Measurements from ENCODE around the gene MAGEH1.
"Not testable (repeated sequence)": the region's sequence is repeated elsewhere in the genome, so short reads cannot be mapped to it uniquely, and the experiment has no call there.

MAGEH1 gene, protein sequence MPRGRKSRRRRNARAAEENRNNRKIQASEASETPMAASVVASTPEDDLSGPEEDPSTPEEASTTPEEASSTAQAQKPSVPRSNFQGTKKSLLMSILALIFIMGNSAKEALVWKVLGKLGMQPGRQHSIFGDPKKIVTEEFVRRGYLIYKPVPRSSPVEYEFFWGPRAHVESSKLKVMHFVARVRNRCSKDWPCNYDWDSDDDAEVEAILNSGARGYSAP

GRCh38 chrX:55451990-55452832 lies at the start of gene MAGEH1:
Gene MAGEH1, plus strand, starts transcription at chrX:55452127. Its CDS starts 248 bp downstream, at chrX:55452375.
- peak; percentile 84 for DNase-seq

DNA sequence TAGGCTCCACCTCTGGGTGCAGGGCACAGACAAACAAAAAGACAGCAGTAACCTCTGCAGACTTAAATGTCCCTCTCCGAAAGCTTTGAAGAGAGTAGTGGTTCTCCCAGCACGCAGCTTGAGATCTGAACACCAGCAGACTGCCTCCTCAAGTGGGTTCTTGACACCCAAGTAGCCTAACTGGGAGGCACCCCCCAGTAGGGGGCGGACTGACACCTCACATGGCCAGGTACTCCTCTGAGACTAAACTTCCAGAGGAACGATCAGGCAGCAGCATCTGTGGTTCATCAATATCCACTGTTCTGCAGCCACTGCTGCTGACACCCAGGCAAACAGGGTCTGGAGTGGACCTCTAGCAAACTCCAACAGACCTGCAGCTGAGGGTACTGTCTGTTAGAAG lies 24.8 kb upstream of the MAGEH1 start:
- not testable (repeated sequence) for DNase-seq

- not testable (repeated sequence) for DNase-seq
These were observed 8.5 kb upstream of the MAGEH1 start for GRCh38 chrX:55443468-55443867.

- DNase-seq = no peak
These were observed 1.7 kb upstream of the MAGEH1 start for GRCh38 chrX:55450259-55450658.

GRCh38 chrX:55451141-55451540 lies 786 bp upstream of the MAGEH1 start:
- DNase-seq = no peak

GRCh38 chrX:55451626-55451989 lies 319 bp upstream of the MAGEH1 start:
- no peak for DNase-seq

GRCh38 chrX:55452833-55453124 lies 852 bp downstream of the MAGEH1 start:
- no peak for DNase-seq

GRCh38 chrX:55455708-55456107 lies 3.8 kb downstream of the MAGEH1 start:
- not testable (repeated sequence) for DNase-seq

DNA sequence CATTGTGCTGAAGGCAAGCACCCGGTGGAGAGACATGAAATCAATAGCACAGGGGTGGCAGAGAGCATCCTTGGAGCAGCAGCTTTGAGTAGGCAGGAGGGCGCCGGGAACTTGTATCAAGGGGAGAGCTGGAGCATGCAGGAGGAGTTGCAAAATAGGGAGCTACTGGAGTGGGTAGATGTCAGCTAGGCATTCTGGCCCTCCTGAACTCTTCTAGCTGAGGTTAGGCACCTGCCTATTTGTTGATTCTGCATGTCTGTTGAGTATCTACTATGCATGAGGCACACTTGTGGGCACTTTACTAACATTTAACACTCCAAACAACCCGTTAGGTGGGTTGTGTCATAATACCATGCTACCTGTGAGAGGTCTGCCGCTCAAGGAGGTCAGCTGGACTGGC lies 7.5 kb downstream of the MAGEH1 start:
- DNase-seq = not testable (repeated sequence)

DNA sequence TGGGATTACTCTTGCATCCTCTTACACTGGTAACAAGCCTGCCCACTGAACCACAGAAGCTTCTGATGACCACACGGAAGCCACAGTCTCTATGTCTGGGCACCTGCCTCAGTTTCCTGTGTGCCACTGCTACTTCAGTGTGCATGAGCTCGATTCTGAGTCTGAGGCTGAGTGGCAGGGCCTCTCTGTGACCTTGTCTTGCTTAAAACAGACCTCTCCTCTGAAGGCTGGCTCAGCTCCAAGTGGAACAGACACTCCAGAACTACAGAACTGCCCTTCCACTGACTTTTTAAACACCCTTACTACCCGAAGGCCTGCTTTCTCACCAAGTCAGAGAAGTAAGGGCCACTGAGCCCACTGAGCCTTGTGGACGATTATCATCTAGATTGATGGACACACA lies 8.0 kb downstream of the MAGEH1 start:
- DNase-seq = not testable (repeated sequence)

DNA sequence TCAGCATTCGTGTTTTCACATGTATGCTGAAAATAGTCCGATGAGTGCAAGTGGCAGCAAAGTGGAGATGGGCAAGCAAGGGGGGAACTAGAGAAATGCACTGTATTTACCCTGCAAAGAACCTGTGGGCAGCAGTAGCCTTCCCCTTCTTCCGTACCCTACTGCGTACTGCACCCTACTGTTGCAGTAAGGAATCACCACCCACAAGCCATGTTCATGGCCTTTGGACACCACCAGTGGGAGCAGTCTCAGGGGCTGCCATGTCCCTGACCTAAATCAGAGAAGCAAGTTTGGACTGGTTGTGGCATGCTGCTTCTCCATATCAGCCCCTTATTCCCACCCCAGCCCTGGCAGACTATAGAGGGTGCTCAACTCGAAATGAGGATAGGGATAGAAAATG lies 12.1 kb downstream of the MAGEH1 start:
- not testable (repeated sequence) for DNase-seq

DNA sequence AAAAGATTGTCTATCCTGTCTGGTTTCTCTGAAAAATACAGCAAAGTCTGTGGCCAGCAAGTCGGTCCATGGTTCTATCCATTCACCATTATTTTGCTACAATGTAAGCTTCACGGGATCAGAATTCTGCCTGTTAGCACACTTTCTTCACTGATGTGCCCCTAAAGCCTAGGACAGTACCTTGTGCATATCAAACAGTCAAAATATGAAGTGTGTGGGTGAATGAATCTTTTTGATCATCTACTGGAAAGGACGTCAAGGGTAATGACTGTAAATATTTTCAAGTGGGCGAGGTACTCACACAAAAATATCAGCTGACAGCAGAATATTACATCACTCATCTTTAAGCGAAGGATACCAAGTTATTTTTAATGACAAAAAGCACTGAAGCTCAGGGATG lies 13.2 kb downstream of the MAGEH1 start:
- DNase-seq = not testable (repeated sequence)

GRCh38 chrX:55465791-55466190 lies 13.9 kb downstream of the MAGEH1 start:
- DNase-seq = not testable (repeated sequence)

GRCh38 chrX:55479956-55480355 lies 28.0 kb downstream of the MAGEH1 start:
- not testable (repeated sequence) for DNase-seq

DNA sequence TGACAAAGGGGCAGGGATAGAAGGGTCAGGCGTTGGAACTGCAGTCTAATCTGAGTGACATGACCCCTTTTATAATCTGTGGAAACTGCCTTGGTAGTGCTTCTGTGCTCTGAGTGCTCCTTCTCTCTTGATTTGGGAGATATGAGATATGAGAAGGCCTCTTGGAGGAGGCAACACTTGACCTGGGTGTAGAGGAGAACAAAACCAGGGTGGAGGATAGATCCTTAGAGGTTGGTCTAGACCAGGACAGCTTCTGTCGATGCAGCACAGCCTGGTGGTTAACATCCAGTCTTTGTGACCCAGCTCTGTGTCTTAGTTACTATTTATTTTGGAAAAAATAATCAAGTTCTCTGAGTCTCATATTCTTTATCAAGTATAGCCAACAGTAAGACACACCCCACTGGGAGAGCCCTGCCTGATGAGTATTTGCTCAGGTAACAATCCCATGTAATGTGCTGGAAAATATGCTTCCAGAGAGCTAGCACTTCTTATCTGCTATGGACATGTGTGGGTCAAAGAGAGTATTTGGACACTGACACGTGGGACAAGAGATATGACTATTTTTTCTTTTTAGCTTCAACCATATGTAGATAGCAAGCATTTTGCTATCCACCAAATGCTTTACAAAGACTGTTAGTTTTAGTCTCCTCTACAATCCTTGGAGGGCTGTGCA lies 28.6 kb downstream of the MAGEH1 start:
- DNase-seq = no peak

- DNase-seq = no peak
These were observed 33.0 kb downstream of the MAGEH1 start for GRCh38 chrX:55484948-55485347.

GRCh38 chrX:55486736-55487135 lies 34.8 kb downstream of the MAGEH1 start:
- peak; percentile 16 for DNase-seq

GRCh38 chrX:55487143-55487542 lies 35.2 kb downstream of the MAGEH1 start:
- DNase-seq = no peak

GRCh38 chrX:55488006-55488592 lies 36.2 kb downstream of the MAGEH1 start:
- no peak for DNase-seq

DNA sequence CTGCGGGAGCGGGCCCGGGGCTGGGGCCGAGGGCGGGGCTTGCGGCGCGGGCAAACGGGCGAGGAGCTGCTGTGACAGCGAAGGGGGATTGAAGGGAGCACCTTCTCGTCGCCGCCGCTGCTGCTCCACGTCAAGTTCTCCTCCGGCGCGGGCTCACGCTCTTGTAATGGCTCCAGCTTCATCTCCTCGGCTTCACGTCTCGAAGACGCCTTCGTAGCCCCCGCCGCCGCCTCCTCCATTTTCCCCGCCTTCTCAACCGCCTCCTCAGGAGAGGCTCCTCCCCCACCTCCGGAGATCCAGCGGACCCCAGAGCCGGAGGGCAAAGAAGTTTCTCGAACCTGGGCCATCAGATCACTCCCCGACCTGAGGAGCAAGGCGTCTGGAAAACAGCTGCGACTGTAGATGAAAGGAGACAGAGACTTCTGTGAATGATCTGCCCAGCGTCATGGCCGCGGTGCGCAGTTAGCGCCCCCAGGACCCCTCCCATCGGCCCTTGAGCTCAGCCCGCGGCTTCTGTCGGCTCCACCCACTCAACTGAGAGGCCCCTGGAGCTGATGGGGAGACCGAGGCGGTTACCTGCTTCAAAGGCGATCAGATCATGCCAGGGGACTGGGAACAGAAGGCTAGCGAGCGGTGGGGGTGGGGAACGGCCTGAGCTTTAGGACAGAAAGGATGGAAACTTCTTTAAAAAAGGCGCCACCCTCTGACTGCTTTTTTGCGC lies 36.8 kb downstream of the MAGEH1 start:
- peak; percentile 48 for DNase-seq

DNA sequence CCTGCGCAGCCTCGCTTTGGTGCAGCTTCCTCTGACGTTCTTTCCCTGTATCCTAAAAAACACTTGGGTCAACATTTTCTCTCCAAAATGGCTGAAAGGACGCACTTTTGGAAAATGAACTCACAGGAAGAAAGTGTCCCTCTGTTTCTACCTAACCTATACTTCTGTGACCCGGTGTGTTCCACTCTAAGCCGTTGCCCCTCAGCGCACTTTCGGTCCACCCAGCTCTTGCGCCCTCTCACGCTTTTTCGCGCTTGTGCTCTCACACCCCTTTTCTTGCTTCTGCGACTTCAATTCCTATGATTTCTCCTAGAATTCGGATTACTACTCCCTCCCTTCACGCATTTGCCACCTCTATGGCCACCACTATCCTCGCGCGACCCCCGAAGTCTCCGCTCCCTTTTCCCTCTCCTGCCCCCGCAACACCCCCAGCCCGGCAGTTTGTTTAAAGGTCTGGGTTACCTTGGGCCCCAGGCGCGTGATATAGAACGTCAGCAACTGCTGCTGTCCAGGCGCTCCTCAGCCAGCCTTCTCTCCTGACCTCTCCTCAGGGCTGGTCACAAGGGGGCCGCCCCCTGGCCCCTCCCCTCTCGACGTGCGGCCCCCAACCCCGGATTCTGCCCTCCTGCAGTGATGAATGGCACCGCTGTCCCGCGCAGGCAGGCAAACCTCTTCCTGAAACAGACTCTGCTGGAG lies 37.5 kb downstream of the MAGEH1 start, which contains the start of gene USP51:
TSS of gene USP51 (minus strand) at position 535 of the 696 bp plus-strand sequence. CDS start 909 bp downstream, outside the sequence.
- DNase-seq = no peak

GRCh38 chrX:55490121-55490520 lies 38.2 kb downstream of the MAGEH1 start:
- DNase-seq = no peak

All from NCI-H1092 (cell line).